Large intestine (tissue), 3 donors: Measurements from ENCODE around the gene TUBGCP3. TPM values are rescaled to one million over a fixed set of nuclear protein-coding genes. Genes with fewer than 3 reads are reported as not detected.

Experiments used
- DNase-seq, 2 donors: peaks; one replicate each; pipeline versions ENCODE4 v3.0.0 to v3.0.0-alpha.2; 2013
- H3K27ac ChIP-seq: one replicate; pipeline ENCODE4 v1.5.1; 2013; ENCODE audit warnings: low read length
- H3K27me3 ChIP-seq: 2 replicates; pipeline ENCODE4 v1.6.1; 2013; ENCODE audit warnings: low read length; ENCODE audit not compliant: control insufficient read depth, insufficient read depth
- H3K36me3 ChIP-seq: 2 replicates; pipeline ENCODE4 v1.6.1; 2013; ENCODE audit warnings: low read length; ENCODE audit not compliant: control insufficient read depth, insufficient read depth
- H3K4me1 ChIP-seq: one replicate; pipeline ENCODE4 v1.6.1; 2013; ENCODE audit warnings: low read length; ENCODE audit not compliant: control insufficient read depth, insufficient read depth
- H3K4me3 ChIP-seq: one replicate; pipeline ENCODE4 v1.5.1; 2013; ENCODE audit warnings: low read length
- H3K9me3 ChIP-seq: one replicate; pipeline ENCODE4 v1.6.1; 2013; ENCODE audit warnings: mild to moderate bottlenecking, low read depth, low read length, moderate library complexity; ENCODE audit not compliant: control insufficient read depth
- WGBS: methylation state at CpG from one replicate; pipeline ENCODE4 v1.1.5; 2013; ENCODE audit warnings: low lambda C conversion rate; ENCODE audit not compliant: insufficient coverage; 5-methylcytosine and 5-hydroxymethylcytosine counted together
- polyA plus RNA-seq: library from polyadenylated mRNA; unstranded; fragments of 120-200 nt; gene quantifications from one replicate; pipeline ENCODE4 v1.2.1, GENCODE V29; 2013

TUBGCP3 gene
- polyA plus RNA-seq, 1 donor = 23.5 TPM

DNA sequence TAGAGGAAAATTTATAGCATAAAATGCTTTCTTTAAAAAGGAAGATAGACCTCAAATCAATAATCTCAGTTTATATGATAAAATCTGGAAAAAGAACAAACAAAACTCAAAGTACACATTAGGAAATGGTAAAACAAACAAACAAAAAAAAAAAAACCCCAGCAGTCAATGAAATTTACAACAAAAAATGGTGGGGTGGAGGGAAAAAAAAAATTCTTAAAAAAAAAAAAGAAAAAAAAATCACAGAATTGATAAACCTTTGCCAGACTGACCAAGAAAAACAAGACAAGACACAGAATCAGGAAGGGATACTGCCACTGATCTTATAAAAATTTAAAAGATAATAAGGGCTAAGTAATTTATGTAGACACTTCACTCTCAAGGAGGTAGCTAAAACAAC lies 11.2 kb downstream of the TUBGCP3 start:
- H3K4me3 ChIP-seq = no peak overlapping the region
- no peak for DNase-seq
- H3K27me3 ChIP-seq = no peaks in the 10 kb centered on the region
- peaks cover 3% of the 10 kb centered on the region for H3K9me3 ChIP-seq
- no peak overlapping the region for H3K27ac ChIP-seq
- peaks cover 4% of the 10 kb centered on the region for H3K4me1 ChIP-seq
- no peaks in the 10 kb centered on the region for H3K36me3 ChIP-seq

DNA sequence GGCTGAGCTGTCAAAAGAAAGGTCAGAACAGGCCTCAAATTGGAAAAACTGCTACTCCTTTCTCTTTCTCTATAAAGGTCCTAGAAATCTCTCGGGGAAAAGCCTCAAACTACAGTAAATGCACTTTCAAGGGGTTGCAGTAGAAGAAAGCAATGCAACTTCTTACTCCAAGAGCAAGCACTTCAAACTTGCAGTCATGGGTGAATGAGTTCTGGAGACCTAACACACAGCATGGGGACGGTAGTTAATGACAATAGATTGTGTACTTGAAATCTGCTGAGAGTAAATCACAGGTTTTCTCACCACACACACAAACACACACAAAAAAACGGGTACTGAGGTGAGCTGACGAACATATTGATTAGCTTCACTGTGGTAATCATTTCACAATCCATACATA lies 11.8 kb downstream of the TUBGCP3 start:
- Histone ChIP-seq H3K36me3 (peaks cover 2% of the 10 kb centered on the region), H3K4me1 (peaks cover 4% of the 10 kb centered on the region), H3K4me3 (no peak overlapping the region), H3K27ac (no peak overlapping the region), H3K27me3 (no peaks in the 10 kb centered on the region), H3K9me3 (peaks cover 3% of the 10 kb centered on the region)
- no CpG with 5 or more reads among the region's 4 CpGs for WGBS
- no peak for DNase-seq

DNA sequence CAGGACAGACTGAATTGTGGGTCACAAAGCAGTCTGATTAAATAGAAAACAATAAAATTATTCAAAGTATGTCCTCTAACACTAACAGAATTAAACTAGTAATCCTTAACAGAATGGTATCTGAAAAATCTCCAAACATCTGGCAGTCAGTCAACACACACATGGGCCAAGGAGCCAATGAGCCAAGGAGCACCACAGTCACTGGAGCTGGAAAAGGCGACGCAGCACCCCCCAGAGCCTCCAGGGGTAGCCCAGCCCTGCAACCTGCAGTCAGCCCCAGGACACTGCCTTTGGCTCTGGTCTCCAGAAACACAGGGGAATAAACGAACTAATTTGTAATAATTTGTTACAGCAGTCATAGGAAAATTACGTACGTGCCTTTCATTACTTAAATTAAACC lies 12.3 kb downstream of the TUBGCP3 start:
- Histone ChIP-seq H3K27ac (no peak overlapping the region), H3K4me3 (no peak overlapping the region), H3K4me1 (no peaks in the 10 kb centered on the region), H3K27me3 (no peaks in the 10 kb centered on the region), H3K36me3 (peaks cover 2% of the 10 kb centered on the region), H3K9me3 (peaks cover 3% of the 10 kb centered on the region)
- DNase-seq = no peak
- 55% methylated on average over 2 of the region's 5 CpGs for WGBS

DNA sequence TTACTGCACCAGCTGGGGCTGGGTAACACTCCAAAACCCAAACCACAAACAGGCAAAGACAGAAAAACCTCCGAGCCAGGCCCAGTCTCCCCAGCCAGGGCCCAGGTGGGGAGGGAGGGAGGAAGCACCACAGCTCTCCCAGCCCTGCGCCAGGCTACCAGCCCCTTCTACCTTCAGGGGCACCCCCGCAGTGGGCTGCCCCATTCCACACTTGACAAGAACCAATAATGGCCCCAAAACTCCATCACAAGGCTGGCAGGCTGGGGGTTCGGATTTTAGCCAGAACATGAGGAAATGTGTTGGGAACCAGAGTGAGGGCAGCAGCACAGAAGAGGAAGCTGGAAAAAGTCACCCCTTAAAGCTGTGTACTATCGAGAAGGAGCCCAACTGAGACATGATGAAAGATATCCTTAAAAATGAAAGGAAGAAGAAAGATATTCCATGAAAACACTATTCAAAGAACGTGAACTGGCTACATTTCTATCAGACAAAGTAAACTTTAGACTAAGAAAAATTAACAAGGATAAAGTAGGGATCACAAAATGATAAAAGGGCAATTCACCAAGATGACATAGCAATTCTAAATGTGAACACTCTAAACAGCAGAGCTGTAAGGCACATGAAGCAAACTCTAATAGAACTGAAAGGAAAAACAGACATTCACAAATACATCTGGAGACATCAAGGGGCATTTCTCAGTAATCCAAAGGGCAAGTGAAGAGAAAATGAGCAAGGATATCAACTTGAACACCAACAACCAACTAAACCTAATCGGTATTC lies 12.9 kb downstream of the TUBGCP3 start:
- no peak for DNase-seq
- no peak overlapping the region for H3K4me3 ChIP-seq
- H3K36me3 ChIP-seq = peaks cover 3% of the 10 kb centered on the region
- H3K27ac ChIP-seq = no peak overlapping the region
- peaks cover 3% of the 10 kb centered on the region for H3K9me3 ChIP-seq
- H3K4me1 ChIP-seq = no peaks in the 10 kb centered on the region
- 68% methylated on average over 3 of the region's 7 CpGs for WGBS
- H3K27me3 ChIP-seq = no peaks in the 10 kb centered on the region

DNA sequence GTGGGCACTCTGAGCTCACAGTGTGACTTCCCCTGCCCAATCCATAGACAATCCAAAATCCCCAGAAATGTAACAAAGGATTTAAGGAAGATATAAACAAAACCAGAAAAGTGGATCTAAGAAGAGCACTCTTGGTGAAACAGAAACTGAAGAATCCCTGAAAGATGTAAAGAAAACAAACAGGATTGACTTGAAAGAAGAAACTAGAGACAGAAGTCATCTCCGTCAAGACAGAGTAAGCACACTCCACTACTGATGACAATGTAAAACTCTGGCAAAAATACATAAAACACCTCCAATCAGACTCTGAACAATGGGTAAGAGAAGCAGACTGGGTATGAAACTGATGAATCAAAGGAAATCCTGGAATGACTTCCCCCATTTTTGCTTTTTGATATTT lies 13.5 kb downstream of the TUBGCP3 start:
- WGBS = 80% methylated on average over 1 of the region's 1 CpG
- Histone ChIP-seq H3K27me3 (no peaks in the 10 kb centered on the region), H3K27ac (no peak overlapping the region), H3K4me3 (no peak overlapping the region), H3K36me3 (peaks cover 4% of the 10 kb centered on the region), H3K9me3 (peaks cover 3% of the 10 kb centered on the region), H3K4me1 (no peaks in the 10 kb centered on the region)
- DNase-seq = no peak

DNA sequence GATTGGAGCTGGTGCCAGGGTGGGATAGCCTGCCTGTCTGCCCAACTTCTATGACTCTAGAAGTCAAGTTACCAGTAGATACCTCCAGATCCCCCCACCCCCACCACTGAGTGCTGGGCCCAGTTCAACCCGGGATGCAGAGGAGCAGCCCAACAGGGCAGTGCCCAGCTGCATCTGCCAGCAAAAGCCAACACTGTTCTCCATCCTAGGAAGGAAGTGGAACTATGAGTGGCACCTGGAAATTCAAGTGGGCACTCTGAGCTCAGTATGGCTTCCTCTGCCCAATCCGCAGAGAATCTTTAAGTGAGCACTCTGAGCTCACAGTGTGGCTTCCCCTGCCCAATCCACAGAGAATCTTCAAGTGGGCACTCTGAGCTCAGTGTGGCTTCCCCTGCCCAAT lies 14.2 kb downstream of the TUBGCP3 start:
- no peak overlapping the region for H3K27ac ChIP-seq
- no CpG with 5 or more reads among the region's 2 CpGs for WGBS

DNA sequence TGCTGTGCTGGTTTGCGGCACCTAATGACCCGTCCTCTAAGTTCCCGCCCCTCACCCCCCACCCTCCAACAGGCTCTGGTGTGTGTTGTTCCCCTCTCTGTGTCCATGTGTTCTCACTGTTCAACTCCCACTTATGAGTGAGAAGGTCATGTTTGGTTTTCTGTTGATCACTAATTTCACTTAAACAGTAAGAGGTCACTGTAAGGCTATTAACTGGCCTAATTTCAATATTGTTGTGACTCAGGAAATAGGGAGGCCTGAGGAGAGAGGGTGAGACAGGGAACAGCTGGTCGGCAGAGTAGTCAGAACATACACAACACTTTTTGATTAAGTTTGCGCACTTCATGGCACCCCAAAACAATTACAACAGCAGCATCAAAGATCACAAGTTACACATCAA lies 15.6 kb downstream of the TUBGCP3 start:
- Histone ChIP-seq H3K4me1 (no peaks in the 10 kb centered on the region), H3K27ac (no peak overlapping the region), H3K36me3 (peaks cover 21% of the 10 kb centered on the region), H3K27me3 (no peaks in the 10 kb centered on the region), H3K4me3 (no peak overlapping the region), H3K9me3 (no peaks in the 10 kb centered on the region)
- DNase-seq = no peak
- WGBS = 60% methylated on average over 2 of the region's 5 CpGs

More for the DNA sequence above, 14.2 kb downstream of the TUBGCP3 start:
- Histone ChIP-seq H3K36me3 (peaks cover 8% of the 10 kb centered on the region), H3K4me3 (no peak overlapping the region), H3K4me1 (no peaks in the 10 kb centered on the region), H3K27me3 (no peaks in the 10 kb centered on the region), H3K9me3 (no peaks in the 10 kb centered on the region)
- DNase-seq = no peak

DNA sequence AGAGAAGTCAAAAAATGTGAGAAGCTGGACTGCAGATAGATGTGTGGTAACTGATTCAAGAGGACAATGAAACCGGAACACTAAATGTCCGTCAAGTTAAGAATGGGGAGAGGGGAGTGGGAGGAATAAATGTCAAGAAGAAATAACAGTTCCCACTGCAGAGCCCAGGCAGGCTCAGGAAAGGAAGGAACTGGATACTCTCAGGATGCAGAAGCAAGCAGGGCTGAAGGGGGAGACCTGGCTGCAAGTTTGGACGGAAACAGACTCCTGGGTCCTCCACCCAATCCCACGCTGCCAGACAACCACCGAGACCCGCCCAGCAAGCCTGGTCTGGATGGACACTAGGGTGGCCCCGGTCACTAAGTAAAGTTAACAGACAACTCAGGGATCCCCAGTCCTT lies 18.1 kb downstream of the TUBGCP3 start:
- 100% methylated on average over 2 of the region's 7 CpGs for WGBS
- H3K4me3 ChIP-seq = no peak overlapping the region
- H3K4me1 ChIP-seq = no peaks in the 10 kb centered on the region
- no peaks in the 10 kb centered on the region for H3K9me3 ChIP-seq
- DNase-seq = no peak
- no peak overlapping the region for H3K27ac ChIP-seq
- peaks cover 31% of the 10 kb centered on the region for H3K36me3 ChIP-seq
- no peaks in the 10 kb centered on the region for H3K27me3 ChIP-seq

DNA sequence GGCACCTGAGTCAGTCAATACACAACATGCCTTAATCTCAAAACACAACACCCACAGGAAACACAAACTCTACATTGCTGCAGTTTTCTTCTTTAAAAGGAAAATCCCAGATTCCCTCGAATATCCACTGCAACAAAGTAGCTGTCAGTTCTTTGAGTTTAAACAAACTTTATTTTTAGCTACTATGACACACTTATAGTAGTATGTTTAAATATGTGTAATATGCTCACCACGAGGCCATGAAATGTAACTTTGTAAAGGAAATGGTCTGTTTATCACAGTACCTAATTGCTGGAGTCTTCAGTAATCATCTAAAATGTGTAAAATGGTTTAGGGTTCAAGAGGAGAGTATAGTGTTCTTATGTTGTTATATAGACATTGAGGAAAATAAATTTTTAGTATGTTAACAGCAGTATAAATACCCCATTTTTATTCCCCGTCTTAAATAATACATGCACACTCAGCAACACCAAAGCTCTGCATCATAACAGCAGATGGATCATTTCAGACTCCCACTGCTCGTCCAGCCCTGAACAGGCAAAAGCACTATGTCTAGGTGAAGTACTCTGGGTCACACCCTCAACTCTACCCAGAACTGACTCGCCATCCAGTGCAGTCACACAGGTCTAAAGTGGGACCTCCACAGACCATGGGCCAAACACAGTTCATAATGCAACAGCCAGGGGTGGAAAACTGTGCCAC lies 20.6 kb downstream of the TUBGCP3 start:
- no peak overlapping the region for H3K4me3 ChIP-seq
- H3K9me3 ChIP-seq = no peaks in the 10 kb centered on the region
- H3K36me3 ChIP-seq = peaks cover 42% of the 10 kb centered on the region
- no peak overlapping the region for H3K27ac ChIP-seq
- H3K4me1 ChIP-seq = no peaks in the 10 kb centered on the region
- WGBS = no CpG with 5 or more reads among the region's 5 CpGs
- no peaks in the 10 kb centered on the region for H3K27me3 ChIP-seq
- no peak for DNase-seq

DNA sequence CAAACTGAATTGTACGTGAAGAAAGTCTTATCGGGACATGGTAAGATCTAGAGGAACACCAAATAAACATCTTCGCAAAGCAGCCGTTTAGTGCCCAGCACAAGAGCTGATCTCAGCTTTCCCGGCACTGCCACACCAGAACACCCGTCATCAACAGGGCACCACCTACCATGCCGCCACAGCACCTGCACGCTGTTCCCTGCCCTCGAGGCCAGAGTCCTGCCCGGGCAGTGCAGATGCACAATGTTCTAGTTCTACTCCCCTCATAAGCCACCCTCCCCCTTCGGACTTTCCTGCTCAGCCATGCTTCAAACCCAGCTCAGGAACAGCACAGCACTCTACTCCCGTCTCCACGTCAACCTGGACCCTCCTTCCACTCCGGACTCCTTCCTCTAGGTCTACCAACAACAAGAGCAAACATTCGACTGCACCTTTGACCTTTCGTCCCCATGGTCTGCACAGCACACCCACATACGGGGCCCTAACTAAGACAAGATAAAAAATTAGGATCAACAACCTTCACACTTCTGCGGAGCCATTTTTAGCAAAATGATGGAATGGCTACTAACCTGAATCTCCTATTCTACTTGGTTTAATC lies 25.1 kb downstream of the TUBGCP3 start:
- DNase-seq = no peak
- 75% methylated on average over 2 of the region's 18 CpGs for WGBS
- H3K9me3 ChIP-seq = no peaks in the 10 kb centered on the region
- H3K27me3 ChIP-seq = no peaks in the 10 kb centered on the region
- H3K4me3 ChIP-seq = no peak overlapping the region
- no peaks in the 10 kb centered on the region for H3K4me1 ChIP-seq
- peaks cover 48% of the 10 kb centered on the region for H3K36me3 ChIP-seq
- no peak overlapping the region for H3K27ac ChIP-seq
